Heart left ventricle (tissue), 13 donors: ENCODE results near the gene COG2.

Experiments used
- POLR2A ChIP-seq, 2 donors: fragments of 450-650 bp; IDR thresholded peaks; one replicate each; pipeline ENCODE4 v1.6.1; 2017; ENCODE audit warnings: antibody characterized with exemption in 2 of 2, mild to moderate bottlenecking in 2 of 2, moderate library complexity in 2 of 2
- TF ChIP-seq, protein P1 (sequence below), 12 donors: fragments of 200-600 bp; sonication (generic) in 4 of 12; IDR thresholded peaks; one replicate each; pipeline versions ENCODE4 v1.5.0 to v1.8.0; 2018 to 2022; ENCODE audit warnings: antibody characterized with exemption in 12 of 12, mild to moderate bottlenecking in 5 of 12
- donor health status: ischemic (EF 13 %, LVEDD 7.1; RV severe dilation, severe dysfunction).
- donor health status: DM: no; HTN: yes; CAD: no.
- donor health status: DM: no; HTN: no; CAD: no.
- donor health status: ischemic (EF 25% LVEDD 6.9; RV normal size, moderate dysfunction).
- donor health status: ischemic (EF 25% LVEDD 5.7; RV mildly dilated, moderate dysfunction).
- donor health status: ischemic (EF 35%, LVEDD 5.7; RV mildly dilated, moderate dysfunction).
- donor health status: nonischemic (EF 11% LVEDD 7.7; RV severe dilation, severe dysfunction).
- donor health status: DM: yes; HTN: yes; CAD: no.
- donor health status: PGD.
- donor health status: ischemic (EF 29% LVEDD 5.4; RV normal size, mild dysfunction).
- donor health status: nonischemic (EF 23%, LVEDD 6.1; RV moderate dilation, normal function).

DNA sequence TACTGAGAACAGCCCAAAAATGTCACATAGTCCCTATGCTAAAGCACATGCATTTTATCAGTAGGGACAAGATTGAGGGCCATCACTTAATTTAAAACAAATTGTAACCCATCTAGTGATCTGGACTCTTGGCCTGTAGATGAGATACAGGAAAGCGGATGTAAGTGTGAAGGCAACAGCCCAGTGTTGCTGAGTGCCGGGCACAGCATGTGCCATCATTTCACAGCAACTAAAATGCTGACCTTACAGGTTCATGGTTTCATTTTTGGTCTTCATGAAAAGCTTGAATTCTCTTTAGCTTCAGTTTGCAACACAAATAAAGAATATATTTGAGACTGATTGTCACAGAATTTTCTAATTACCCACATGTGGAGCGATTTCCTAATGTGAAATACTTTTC, 5.8 kb downstream of the COG2 start:
- TF ChIP-seq, protein P1, sequence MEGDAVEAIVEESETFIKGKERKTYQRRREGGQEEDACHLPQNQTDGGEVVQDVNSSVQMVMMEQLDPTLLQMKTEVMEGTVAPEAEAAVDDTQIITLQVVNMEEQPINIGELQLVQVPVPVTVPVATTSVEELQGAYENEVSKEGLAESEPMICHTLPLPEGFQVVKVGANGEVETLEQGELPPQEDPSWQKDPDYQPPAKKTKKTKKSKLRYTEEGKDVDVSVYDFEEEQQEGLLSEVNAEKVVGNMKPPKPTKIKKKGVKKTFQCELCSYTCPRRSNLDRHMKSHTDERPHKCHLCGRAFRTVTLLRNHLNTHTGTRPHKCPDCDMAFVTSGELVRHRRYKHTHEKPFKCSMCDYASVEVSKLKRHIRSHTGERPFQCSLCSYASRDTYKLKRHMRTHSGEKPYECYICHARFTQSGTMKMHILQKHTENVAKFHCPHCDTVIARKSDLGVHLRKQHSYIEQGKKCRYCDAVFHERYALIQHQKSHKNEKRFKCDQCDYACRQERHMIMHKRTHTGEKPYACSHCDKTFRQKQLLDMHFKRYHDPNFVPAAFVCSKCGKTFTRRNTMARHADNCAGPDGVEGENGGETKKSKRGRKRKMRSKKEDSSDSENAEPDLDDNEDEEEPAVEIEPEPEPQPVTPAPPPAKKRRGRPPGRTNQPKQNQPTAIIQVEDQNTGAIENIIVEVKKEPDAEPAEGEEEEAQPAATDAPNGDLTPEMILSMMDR (IDR thresholded peaks at IDR 0.05) = no peak
- TF ChIP-seq POLR2A (IDR thresholded peaks at IDR 0.05) = no peak
